Measurements from ENCODE around the gene GREM2. TPM values are rescaled to one million over a fixed set of nuclear protein-coding genes. Genes with fewer than 3 reads are reported as not detected.

Gene GREM2
- total RNA-seq, 1 experiment from 2014 or later, result not detected

DNA sequence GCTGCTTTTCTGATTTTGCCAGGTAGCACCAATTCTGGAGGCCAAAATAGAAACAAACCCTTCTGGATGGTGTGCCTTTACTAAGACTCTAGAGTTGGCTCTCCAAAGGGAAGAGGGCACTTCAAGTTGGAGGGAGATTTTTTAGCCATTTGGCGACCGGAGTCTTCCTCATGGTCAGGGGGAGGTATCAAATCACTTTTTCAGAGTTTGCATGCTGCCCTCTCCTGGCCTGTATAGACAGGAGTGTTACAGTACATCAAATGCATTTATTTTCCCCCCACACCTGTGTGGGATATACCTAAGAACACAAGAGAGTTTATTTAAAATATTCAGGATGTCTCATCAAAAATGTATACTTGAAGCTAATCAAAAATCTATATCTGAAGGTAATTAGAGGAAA, 3.2 kb downstream of the GREM2 start:
- ChIA-PET CTCF (no interaction called here), POLR2A (ENCODE audit: unreplicated experiment) (no interaction called here)
- no peak overlapping the region for H3K27ac ChIP-seq
- DNase-seq, result no peak
- intact Hi-C loops (cut with micrococcal nuclease; ENCODE audit: unreplicated experiment), result no loop called here
- no peaks in the 10 kb centered on the region for H3K9me3 ChIP-seq (ENCODE audit: insufficient read depth, low read depth)
- TF ChIP-seq EZH2 (IDR thresholded peaks at IDR 0.05; ENCODE audit: low read depth) (no peak), CTCF (conservative IDR thresholded peaks at IDR 0.05) (0 out of 2 replicates have a peak, but pooled peaks have one; percentile 23)
- no peaks in the 10 kb centered on the region for H3K79me2 ChIP-seq (ENCODE audit: low read depth)
- H3K27me3 ChIP-seq (ENCODE audit: insufficient read depth, low read depth), result peaks cover 40% of the 10 kb centered on the region
- no peaks in the 10 kb centered on the region for H4K20me1 ChIP-seq (ENCODE audit: insufficient read depth)
- H3K4me3 ChIP-seq, result no peak overlapping the region
- no TSS peak for BruUV-seq (replicated peaks)
- H3K4me2 ChIP-seq, result no peak overlapping the region
- H3K36me3 ChIP-seq (ENCODE audit: low read depth), result no peaks in the 10 kb centered on the region
- no peaks in the 10 kb centered on the region for H3K9me2 ChIP-seq (ENCODE audit: insufficient read depth)
- H2AFZ ChIP-seq, result no peak overlapping the region
- H3K4me1 ChIP-seq (replicated peaks; ENCODE audit: insufficient read depth), result no peaks in the 10 kb centered on the region
- H3F3A ChIP-seq (ENCODE audit: insufficient read depth, low read depth), result no peaks in the 10 kb centered on the region

- no peak for TF ChIP-seq CTCF (conservative IDR thresholded peaks at IDR 0.05)
- no peak for TF ChIP-seq EZH2 (IDR thresholded peaks at IDR 0.05; ENCODE audit: low read depth)
- H3K36me3 ChIP-seq (ENCODE audit: low read depth), result no peaks in the 10 kb centered on the region
- CTCF ChIA-PET, result no interaction called here
- H3K79me2 ChIP-seq (ENCODE audit: low read depth), result no peaks in the 10 kb centered on the region
- no peaks in the 10 kb centered on the region for H3K9me2 ChIP-seq (ENCODE audit: insufficient read depth)
- intact Hi-C loops (cut with micrococcal nuclease; ENCODE audit: unreplicated experiment), result no loop called here
- no peak for DNase-seq
- H3K4me3 ChIP-seq, result no peak overlapping the region
- POLR2A ChIA-PET (ENCODE audit: unreplicated experiment), result no interaction called here
- H3K27me3 ChIP-seq (ENCODE audit: insufficient read depth, low read depth), result peaks cover 25% of the 10 kb centered on the region
- H3K4me1 ChIP-seq (replicated peaks; ENCODE audit: insufficient read depth), result no peaks in the 10 kb centered on the region
- H2AFZ ChIP-seq, result no peak overlapping the region
- H3K27ac ChIP-seq, result no peak overlapping the region
- no peaks in the 10 kb centered on the region for H4K20me1 ChIP-seq (ENCODE audit: insufficient read depth)
- H3K4me2 ChIP-seq, result no peak overlapping the region
- H3K9me3 ChIP-seq (ENCODE audit: insufficient read depth, low read depth), result no peaks in the 10 kb centered on the region
- H3F3A ChIP-seq (ENCODE audit: insufficient read depth, low read depth), result no peaks in the 10 kb centered on the region
- BruUV-seq (replicated peaks), result no TSS peak
These were observed 4.9 kb downstream of the GREM2 start for GRCh38 chr1:240607006-240607405.

DNA sequence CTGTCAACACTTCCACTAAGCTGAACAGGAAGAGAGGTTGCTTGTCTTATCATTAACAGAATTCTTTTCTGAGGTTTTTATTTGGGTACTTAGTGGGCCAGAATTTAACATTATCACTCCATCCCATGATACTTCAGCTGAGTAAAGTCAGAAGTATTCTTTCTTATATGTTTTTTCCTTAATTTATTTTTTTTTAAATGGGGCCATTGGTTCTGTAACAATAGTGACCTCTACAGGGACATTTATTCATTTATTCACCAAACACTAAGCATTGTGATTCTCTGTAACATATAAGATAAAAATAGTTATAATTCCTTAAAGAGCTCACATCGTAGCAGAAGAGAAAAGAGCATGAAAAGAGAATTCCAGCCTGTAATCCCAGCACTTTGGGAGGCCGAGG, 9.8 kb downstream of the GREM2 start:
- no peak for DNase-seq
- H3K27me3 ChIP-seq (ENCODE audit: insufficient read depth, low read depth), result peaks cover 34% of the 10 kb centered on the region; the same call in 1 of the 2 replicates
- H3K27ac ChIP-seq, result no peak overlapping the region
- H3K9me3 ChIP-seq (ENCODE audit: insufficient read depth, low read depth), result no peaks in the 10 kb centered on the region
- H3K9me2 ChIP-seq (ENCODE audit: insufficient read depth), result no peaks in the 10 kb centered on the region
- H3K4me1 ChIP-seq (replicated peaks; ENCODE audit: insufficient read depth), result no peaks in the 10 kb centered on the region
- CTCF ChIA-PET, result no interaction called here
- H3K4me2 ChIP-seq, result no peak overlapping the region
- no peak overlapping the region for H2AFZ ChIP-seq
- no peaks in the 10 kb centered on the region for H4K20me1 ChIP-seq (ENCODE audit: insufficient read depth)
- no peak overlapping the region for H3K4me3 ChIP-seq
- POLR2A ChIA-PET (ENCODE audit: unreplicated experiment), result no interaction called here
- no TSS peak for BruUV-seq (replicated peaks)
- no peaks in the 10 kb centered on the region for H3F3A ChIP-seq (ENCODE audit: insufficient read depth, low read depth)
- intact Hi-C loops (cut with micrococcal nuclease; ENCODE audit: unreplicated experiment), result no loop called here
- no peak for TF ChIP-seq EZH2 (IDR thresholded peaks at IDR 0.05; ENCODE audit: low read depth)
- TF ChIP-seq CTCF (conservative IDR thresholded peaks at IDR 0.05), result no peak
- H3K36me3 ChIP-seq (ENCODE audit: low read depth), result no peaks in the 10 kb centered on the region
- H3K79me2 ChIP-seq (ENCODE audit: low read depth), result no peaks in the 10 kb centered on the region
